Measurements from ENCODE around the gene C1QTNF5.
"Not testable (repeated sequence)": the region's sequence is repeated elsewhere in the genome, so short reads cannot be mapped to it uniquely, and the experiment has no call there.

The C1QTNF5 gene

GRCh38 chr11:119340335-119341221 lies at the start of gene C1QTNF5:
C1QTNF5 (minus strand) TSS chr11:119340883; CDS start chr11:119340397, 486 bp downstream.
- no peak within 1 kb of the TSS for H3K27ac ChIP-seq
- TF ChIP-seq ZFX (IDR thresholded peaks at IDR 0.05; ENCODE audit: borderline replicate concordance) (no peak), CTCF (IDR thresholded peaks at IDR 0.05) (no peak)

GRCh38 chr11:119389611-119390254 lies 49.0 kb upstream of the C1QTNF5 start:
- TF ChIP-seq ZFX (IDR thresholded peaks at IDR 0.05; ENCODE audit: borderline replicate concordance) (no peak), CTCF (IDR thresholded peaks at IDR 0.05) (peak; percentile 71)
- no peak overlapping the region for H3K27ac ChIP-seq

GRCh38 chr11:119388103-119388502 lies 47.4 kb upstream of the C1QTNF5 start:
- TF ChIP-seq ZFX (IDR thresholded peaks at IDR 0.05; ENCODE audit: borderline replicate concordance) (no peak), CTCF (IDR thresholded peaks at IDR 0.05) (no peak)
- H3K27ac ChIP-seq: no peak overlapping the region

GRCh38 chr11:119384332-119384731 lies 43.6 kb upstream of the C1QTNF5 start:
- no peak overlapping the region for H3K27ac ChIP-seq
- no peak for TF ChIP-seq ZFX (IDR thresholded peaks at IDR 0.05; ENCODE audit: borderline replicate concordance)
- no peak for TF ChIP-seq CTCF (IDR thresholded peaks at IDR 0.05)

GRCh38 chr11:119382513-119382912 lies 41.8 kb upstream of the C1QTNF5 start:
- not testable (repeated sequence) for H3K27ac ChIP-seq

- TF ChIP-seq ZFX (IDR thresholded peaks at IDR 0.05; ENCODE audit: borderline replicate concordance) (no peak), CTCF (IDR thresholded peaks at IDR 0.05) (no peak)
- no peak overlapping the region for H3K27ac ChIP-seq
Measured at GRCh38 chr11:119382101-119382500, 41.4 kb upstream of the C1QTNF5 start.

GRCh38 chr11:119381181-119381988 lies 40.7 kb upstream of the C1QTNF5 start, which contains the start of gene USP2:
USP2 (minus strand) TSS chr11:119381690; CDS start chr11:119373480, 8,210 bp downstream.
- no peak within 1 kb of the TSS for H3K27ac ChIP-seq
- TF ChIP-seq ZFX (IDR thresholded peaks at IDR 0.05; ENCODE audit: borderline replicate concordance): no peak
- peak; percentile 98 for TF ChIP-seq CTCF (IDR thresholded peaks at IDR 0.05)
